CD4-positive, CD25-positive, alpha-beta regulatory T cell (primary cell): ENCODE results near the gene MAP4K5. TPM values are rescaled to one million over a fixed set of nuclear protein-coding genes. Genes with fewer than 3 reads are reported as not detected.

Source experiments
- ATAC-seq, 2 donors: fragments of 150-1000 bp; cut with Tn5 transposase; one replicate each; pipeline ENCODE4 v1.10.0; 2021; ENCODE audit warnings: low read depth in 2 of 2, moderate number of reproducible peaks in 2 of 2, moderate library complexity in 1 of 2
- DNase-seq, 3 donors: peaks; one replicate each; pipeline versions ENCODE4 v3.0.0 to v3.0.0-alpha.2; 2012 to 2022; ENCODE audit warnings: mixed read lengths in 1 of 3
- H3K27ac ChIP-seq: one replicate; pipeline ENCODE4 v1.7.0; 2013; ENCODE audit warnings: mild to moderate bottlenecking, low read length; ENCODE audit not compliant: insufficient read depth, poor library complexity, severe bottlenecking
- H3K27me3 ChIP-seq: one replicate; pipeline ENCODE4 v1.7.0; 2013; ENCODE audit warnings: low read length; ENCODE audit not compliant: control insufficient read depth, insufficient read depth
- H3K36me3 ChIP-seq: one replicate; pipeline ENCODE4 v1.7.0; 2013; ENCODE audit warnings: mild to moderate bottlenecking, low read length, moderate library complexity; ENCODE audit not compliant: control insufficient read depth, insufficient read depth
- H3K4me1 ChIP-seq: 2 replicates; pipeline ENCODE4 v1.7.0; 2013; ENCODE audit warnings: mild to moderate bottlenecking, low read length; ENCODE audit not compliant: insufficient read depth, control insufficient read depth, poor library complexity, severe bottlenecking
- H3K4me3 ChIP-seq: one replicate; pipeline ENCODE4 v1.7.0; 2013; ENCODE audit warnings: low read depth, mild to moderate bottlenecking, low read length, moderate library complexity
- H3K9me3 ChIP-seq, 2 experiments: 1 replicate in 1 of 2; 2 replicates in 1 of 2; pipeline ENCODE4 v1.7.0; 2013; ENCODE audit warnings: low read length in 2 of 2, mild to moderate bottlenecking in 1 of 2, moderate library complexity in 1 of 2; ENCODE audit not compliant: control insufficient read depth in 2 of 2
- H3K27ac Mint-ChIP-seq, 3 donors: one replicate each; pipeline ENCODE4 v1.8.0; 2020 to 2022; ENCODE audit warnings: mild to moderate bottlenecking in 3 of 3, mixed read lengths in 3 of 3, moderate library complexity in 2 of 3
- H3K27me3 Mint-ChIP-seq: one replicate; pipeline ENCODE4 v1.8.0; 2022; ENCODE audit warnings: mild to moderate bottlenecking, mixed read lengths
- H3K36me3 Mint-ChIP-seq: one replicate; pipeline ENCODE4 v1.8.0; 2020; ENCODE audit warnings: mixed read lengths
- H3K4me1 Mint-ChIP-seq, 4 donors: one replicate each; pipeline ENCODE4 v1.8.0; 2020 to 2022; ENCODE audit warnings: mixed read lengths in 4 of 4, mild to moderate bottlenecking in 1 of 4
- H3K4me3 Mint-ChIP-seq, 4 donors: one replicate each; pipeline ENCODE4 v1.8.0; 2020 to 2022; ENCODE audit warnings: mild to moderate bottlenecking in 4 of 4, mixed read lengths in 4 of 4, moderate library complexity in 3 of 4
- H3K9me3 Mint-ChIP-seq, 7 donors: one replicate each; pipeline ENCODE4 v1.8.0; 2020 to 2022; ENCODE audit warnings: mixed read lengths in 7 of 7, mild to moderate bottlenecking in 3 of 7, moderate library complexity in 2 of 7
- polyA plus RNA-seq, 4 donors: library from polyadenylated mRNA; unstranded; fragments of 300-500 nt; fragmentation: Illumina TruSeq; gene quantifications; one replicate each; pipeline ENCODE4 v1.2.3, GENCODE V29; 2021
- total RNA-seq: library from RNA; stranded (reverse); gene quantifications from one replicate; pipeline ENCODE4 v1.2.3, GENCODE V29; 2022

MAP4K5 gene
- total and polyA plus RNA-seq, 5 donors from 2014 or later = 13.2 to 45.4 (median 22.5) TPM

DNA sequence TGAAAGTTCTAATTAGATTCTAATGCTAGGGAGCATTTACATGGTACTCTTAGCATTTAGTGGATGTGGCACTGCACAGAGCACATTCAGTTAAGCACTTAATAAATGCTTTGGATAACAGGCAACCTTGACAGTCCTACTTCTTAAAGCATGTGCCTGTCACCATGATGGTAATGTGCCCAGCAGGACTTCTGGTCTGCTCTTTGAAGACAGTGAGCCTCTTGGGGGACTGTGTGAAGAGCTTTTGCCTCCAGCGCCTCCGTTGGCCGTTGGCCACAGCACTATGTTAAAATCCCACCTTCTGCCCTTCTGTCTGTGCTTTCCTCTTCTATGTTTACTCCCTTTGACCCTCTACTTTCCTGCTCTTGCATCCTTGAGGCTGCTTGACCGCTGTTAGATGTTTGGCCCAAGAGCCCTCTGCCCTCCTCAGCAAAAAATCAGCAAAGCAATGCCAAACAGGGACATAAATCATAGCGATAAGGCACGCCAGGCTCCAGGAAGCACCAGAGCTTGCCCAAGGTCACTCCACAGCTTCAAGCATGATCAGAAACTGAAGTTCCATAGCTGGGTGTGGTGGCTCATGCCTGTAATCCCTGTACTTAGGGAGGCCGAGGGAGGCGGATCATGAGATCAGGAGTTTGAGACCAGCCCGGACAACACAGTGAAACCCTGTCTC is 144.0 kb downstream of the MAP4K5 start:
- Mint-ChIP-seq H3K9me3 (no peaks in the 10 kb centered on the region), H3K4me3 (no peak overlapping the region), H3K27ac (no peak overlapping the region), H3K27me3 (peaks cover 4% of the 10 kb centered on the region), H3K36me3 (peaks cover 3% of the 10 kb centered on the region), H3K4me1 (peaks cover 0 to 4% (median 0%) of the 10 kb centered on the region in 4 donors)
- Histone ChIP-seq H3K36me3 (no peaks in the 10 kb centered on the region), H3K4me1 (no peaks in the 10 kb centered on the region), H3K27me3 (no peaks in the 10 kb centered on the region), H3K4me3 (no peak overlapping the region), H3K27ac (no peak overlapping the region), H3K9me3 (no peaks in the 10 kb centered on the region)
- DNase-seq = no peak
- ATAC-seq = no peak

DNA sequence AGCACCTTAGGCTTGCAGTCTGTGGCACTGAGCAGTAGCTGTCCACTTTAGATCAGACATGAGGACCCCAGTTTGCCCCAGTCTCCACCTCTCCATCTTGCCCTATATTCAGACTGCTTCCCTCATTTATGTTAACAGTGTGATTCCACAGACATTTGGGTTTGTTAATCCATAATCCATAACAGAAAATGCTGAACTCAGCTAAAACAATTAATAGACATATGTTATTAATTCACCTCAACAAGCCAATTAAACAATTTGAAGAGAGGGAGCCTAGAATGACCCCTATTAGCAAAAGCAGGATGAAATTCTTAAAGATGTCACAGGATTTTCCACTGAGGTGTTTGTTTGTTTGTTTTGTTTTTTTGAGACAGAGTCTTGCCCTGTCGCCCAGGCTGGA is 144.8 kb downstream of the MAP4K5 start:
- H3K9me3 ChIP-seq = no peaks in the 10 kb centered on the region
- Mint-ChIP-seq H3K27me3 (peaks cover 4% of the 10 kb centered on the region), H3K9me3 (no peaks in the 10 kb centered on the region), H3K36me3 (peaks cover 3% of the 10 kb centered on the region), H3K4me3 (no peak overlapping the region), H3K27ac (no peak overlapping the region), H3K4me1 (peaks cover 0 to 4% (median 0%) of the 10 kb centered on the region in 4 donors)
- H3K27me3 ChIP-seq = no peaks in the 10 kb centered on the region
- H3K27ac ChIP-seq = no peak overlapping the region
- no peak overlapping the region for H3K4me3 ChIP-seq
- H3K36me3 ChIP-seq = no peaks in the 10 kb centered on the region
- H3K4me1 ChIP-seq = no peaks in the 10 kb centered on the region
- no peak for DNase-seq
- no peak for ATAC-seq

DNA sequence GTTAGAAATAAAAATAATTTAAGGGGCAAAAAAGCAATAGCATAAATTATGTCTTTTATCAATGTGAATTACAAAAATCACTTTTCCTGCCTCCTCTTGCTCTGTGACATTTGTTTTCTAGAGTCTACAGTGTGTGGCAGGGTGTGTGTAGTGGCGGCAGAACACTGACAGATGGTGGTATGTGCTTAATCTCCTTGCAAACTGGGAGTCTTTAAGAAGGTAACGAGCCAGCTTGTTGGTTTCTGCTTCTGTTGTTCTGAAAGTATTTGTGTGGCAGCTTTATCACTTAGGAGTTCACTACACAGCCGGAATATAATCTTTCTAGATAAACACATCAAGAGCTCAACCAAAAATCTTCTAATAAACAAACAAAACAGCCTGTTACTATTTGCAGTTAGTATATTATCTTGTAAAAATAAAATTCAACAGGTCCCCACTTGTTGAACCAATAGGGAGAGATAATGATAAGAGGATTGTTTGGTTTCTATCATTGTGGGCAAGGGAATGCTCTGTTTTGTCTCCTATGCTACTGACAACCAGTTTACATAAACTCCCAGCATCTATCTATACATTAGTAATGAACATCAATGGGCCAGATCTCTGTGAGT is 148.6 kb downstream of the MAP4K5 start:
- Mint-ChIP-seq H3K36me3 (peaks cover 3% of the 10 kb centered on the region), H3K27ac (no peak overlapping the region), H3K4me1 (no peaks in the 10 kb centered on the region), H3K27me3 (peaks cover 4% of the 10 kb centered on the region), H3K9me3 (no peaks in the 10 kb centered on the region), H3K4me3 (no peak overlapping the region)
- ATAC-seq = no peak
- H3K27ac ChIP-seq = no peak overlapping the region
- no peaks in the 10 kb centered on the region for H3K9me3 ChIP-seq
- no peaks in the 10 kb centered on the region for H3K4me1 ChIP-seq
- DNase-seq = no peak
- H3K36me3 ChIP-seq = no peaks in the 10 kb centered on the region
- H3K27me3 ChIP-seq = no peaks in the 10 kb centered on the region
- no peak overlapping the region for H3K4me3 ChIP-seq

DNA sequence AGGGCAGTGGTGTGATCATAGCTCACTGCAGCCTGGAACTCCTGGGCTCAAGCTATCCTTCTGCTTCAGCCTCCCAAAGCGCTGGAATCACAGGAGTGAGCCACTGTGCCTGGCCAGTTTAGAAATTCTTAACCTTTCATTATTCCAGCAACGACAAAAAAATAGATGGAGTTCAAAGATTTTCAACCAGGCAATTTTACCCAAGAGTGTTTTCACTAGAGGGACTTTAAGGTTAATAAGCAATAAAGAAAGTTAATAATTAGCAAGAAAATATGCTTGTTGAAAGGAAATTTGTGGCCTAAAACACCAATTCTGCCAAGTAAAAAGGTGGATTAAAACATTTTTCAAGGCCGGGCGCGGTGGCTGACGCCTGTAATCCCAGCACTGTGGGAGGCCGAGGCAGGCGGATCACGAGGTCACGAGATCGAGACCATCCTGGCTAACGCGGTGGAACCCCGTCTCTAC is 150.5 kb downstream of the MAP4K5 start:
- H3K27me3 Mint-ChIP-seq = no peaks in the 10 kb centered on the region
- H3K36me3 Mint-ChIP-seq = peaks cover 3% of the 10 kb centered on the region
- no peaks in the 10 kb centered on the region for H3K9me3 Mint-ChIP-seq
- no peak overlapping the region for H3K4me3 ChIP-seq
- no peak for DNase-seq
- no peak overlapping the region for H3K4me3 Mint-ChIP-seq
- ATAC-seq = no peak
- H3K9me3 ChIP-seq = no peaks in the 10 kb centered on the region
- H3K27ac Mint-ChIP-seq = no peak overlapping the region
- no peaks in the 10 kb centered on the region for H3K4me1 ChIP-seq
- H3K36me3 ChIP-seq = no peaks in the 10 kb centered on the region
- no peak overlapping the region for H3K27ac ChIP-seq
- no peaks in the 10 kb centered on the region for H3K4me1 Mint-ChIP-seq
- H3K27me3 ChIP-seq = no peaks in the 10 kb centered on the region

DNA sequence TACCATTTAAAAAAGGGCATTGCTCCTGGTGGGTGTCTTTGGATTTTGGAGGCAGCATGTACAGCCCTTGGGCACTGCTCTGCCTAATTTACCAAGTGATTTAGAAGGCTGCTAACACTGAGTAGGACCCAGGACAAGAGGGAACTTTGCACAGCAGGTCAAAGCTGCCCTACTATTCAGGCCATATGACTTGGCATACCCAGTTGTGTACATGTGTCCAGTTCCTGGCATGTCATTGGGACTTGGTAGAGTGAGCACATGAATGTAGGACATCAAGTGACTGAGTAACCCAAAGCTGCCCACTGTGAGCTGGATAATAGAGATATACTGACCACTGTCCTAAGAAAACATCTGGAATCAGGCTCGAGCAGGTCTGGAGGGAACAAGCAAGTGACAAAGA is 151.4 kb downstream of the MAP4K5 start:
- Histone ChIP-seq H3K27me3 (no peaks in the 10 kb centered on the region), H3K4me1 (no peaks in the 10 kb centered on the region), H3K36me3 (no peaks in the 10 kb centered on the region), H3K4me3 (no peak overlapping the region), H3K9me3 (no peaks in the 10 kb centered on the region), H3K27ac (no peak overlapping the region)
- Mint-ChIP-seq H3K4me3 (no peak overlapping the region), H3K36me3 (peaks cover 3% of the 10 kb centered on the region), H3K4me1 (no peaks in the 10 kb centered on the region), H3K27ac (no peak overlapping the region), H3K9me3 (no peaks in the 10 kb centered on the region), H3K27me3 (no peaks in the 10 kb centered on the region)
- DNase-seq = no peak
- no peak for ATAC-seq

DNA sequence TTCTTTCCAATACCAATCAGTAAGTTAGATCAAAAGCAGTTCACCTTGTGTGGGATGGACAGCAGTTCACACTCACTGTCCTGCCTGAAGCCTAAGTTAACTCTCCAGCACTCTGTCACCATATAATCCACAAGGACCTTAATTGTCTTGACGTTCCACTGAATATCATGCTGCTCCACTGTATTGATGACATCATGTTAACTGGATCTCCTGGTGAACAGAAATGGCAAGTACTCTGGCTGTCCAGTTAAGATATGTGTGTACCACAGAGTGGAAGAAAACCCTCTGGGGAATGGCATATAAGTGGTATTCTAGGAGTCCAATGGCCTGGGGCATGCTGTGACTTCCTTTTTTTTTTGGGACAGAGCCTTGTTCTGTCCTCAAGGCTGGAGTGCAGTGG is 151.9 kb downstream of the MAP4K5 start:
- Mint-ChIP-seq H3K9me3 (no peaks in the 10 kb centered on the region), H3K4me3 (no peak overlapping the region), H3K27ac (no peak overlapping the region), H3K36me3 (peaks cover 3% of the 10 kb centered on the region), H3K4me1 (no peaks in the 10 kb centered on the region), H3K27me3 (no peaks in the 10 kb centered on the region)
- Histone ChIP-seq H3K27ac (no peak overlapping the region), H3K36me3 (no peaks in the 10 kb centered on the region), H3K4me3 (no peak overlapping the region), H3K4me1 (no peaks in the 10 kb centered on the region), H3K27me3 (no peaks in the 10 kb centered on the region), H3K9me3 (no peaks in the 10 kb centered on the region)
- ATAC-seq (no peak), DNase-seq (no peak)

DNA sequence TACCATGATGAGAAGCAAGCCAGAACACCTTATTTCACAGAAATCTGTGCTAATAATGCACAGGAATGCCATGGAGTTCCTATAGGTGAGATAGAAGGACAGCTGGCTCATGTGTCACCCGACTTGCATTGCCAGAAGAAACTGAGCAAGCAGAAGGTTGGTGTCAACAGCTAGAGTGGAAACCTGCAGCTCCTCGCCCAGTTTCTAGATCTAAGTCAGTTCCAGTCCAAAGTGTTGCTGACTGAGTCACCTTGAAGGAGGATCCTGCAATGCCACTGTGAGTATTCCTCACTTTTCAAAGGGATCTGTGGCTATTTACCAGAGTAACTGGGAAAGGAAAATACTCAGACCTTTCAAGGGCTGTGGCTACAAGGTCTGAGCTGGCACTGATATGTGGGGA is 152.8 kb downstream of the MAP4K5 start:
- no peaks in the 10 kb centered on the region for H3K4me1 Mint-ChIP-seq
- H3K27ac Mint-ChIP-seq = no peak overlapping the region
- H3K36me3 Mint-ChIP-seq = peaks cover 3% of the 10 kb centered on the region
- H3K36me3 ChIP-seq = no peaks in the 10 kb centered on the region
- no peak for DNase-seq
- H3K27ac ChIP-seq = no peak overlapping the region
- no peaks in the 10 kb centered on the region for H3K4me1 ChIP-seq
- no peaks in the 10 kb centered on the region for H3K27me3 Mint-ChIP-seq
- no peak overlapping the region for H3K4me3 ChIP-seq
- no peaks in the 10 kb centered on the region for H3K9me3 ChIP-seq
- ATAC-seq = no peak
- H3K27me3 ChIP-seq = no peaks in the 10 kb centered on the region
- H3K9me3 Mint-ChIP-seq = peaks cover 0 to 1% (median 0%) of the 10 kb centered on the region in 7 donors
- no peak overlapping the region for H3K4me3 Mint-ChIP-seq

DNA sequence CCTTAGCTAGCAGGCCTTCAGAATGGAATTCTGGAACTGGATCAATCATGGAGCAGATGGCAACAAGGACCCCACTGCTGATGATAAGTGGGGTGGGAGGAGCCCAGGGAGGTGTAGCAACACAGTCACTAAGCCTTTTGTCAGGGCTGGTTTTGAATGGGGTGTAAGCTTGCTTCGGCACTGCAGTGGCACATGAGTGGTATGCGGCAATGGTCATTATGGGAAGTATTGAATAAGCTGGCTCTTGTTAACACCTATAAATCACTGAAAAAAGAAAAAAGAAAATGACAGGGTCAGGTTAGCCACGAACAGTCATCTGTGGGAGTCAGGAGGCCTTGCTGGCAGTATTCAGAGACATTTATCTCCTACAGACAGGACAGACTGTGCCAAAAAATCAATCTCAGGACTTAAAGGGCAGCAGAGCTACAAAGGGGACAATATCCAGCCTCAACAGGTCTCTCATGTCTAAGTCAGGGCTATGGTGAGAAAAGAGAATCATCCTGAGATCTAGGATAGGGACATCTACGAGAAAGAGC is 154.8 kb downstream of the MAP4K5 start:
- peak overlapping the region in 1 of 3 donors; percentile 8 for H3K27ac Mint-ChIP-seq
- H3K4me3 Mint-ChIP-seq = no peak overlapping the region
- H3K36me3 Mint-ChIP-seq = no peaks in the 10 kb centered on the region
- Histone ChIP-seq H3K4me3 (no peak overlapping the region), H3K36me3 (no peaks in the 10 kb centered on the region), H3K27me3 (no peaks in the 10 kb centered on the region), H3K9me3 (no peaks in the 10 kb centered on the region), H3K4me1 (no peaks in the 10 kb centered on the region), H3K27ac (no peak overlapping the region)
- ATAC-seq (no peak), DNase-seq (no peak)
- H3K27me3 Mint-ChIP-seq = no peaks in the 10 kb centered on the region
- H3K9me3 Mint-ChIP-seq = peaks cover 0 to 1% (median 0%) of the 10 kb centered on the region in 7 donors
- H3K4me1 Mint-ChIP-seq = no peaks in the 10 kb centered on the region
